ENCODE results near the gene SYNRG.

GRCh38 chr17:37505333-37505732 is 103.9 kb downstream of the SYNRG start:
- TF ChIP-seq NR2C2 (CRISPR knock-in tag; IDR thresholded peaks at IDR 0.05; ENCODE audit: borderline replicate concordance), result no peak
- no peak for TF ChIP-seq ZNF609 (CRISPR knock-in tag; IDR thresholded peaks at IDR 0.05; ENCODE audit: borderline replicate concordance)
- TF ChIP-seq EZH2 (conservative IDR thresholded peaks at IDR 0.05; ENCODE audit: low read depth, low read length), result no peak
- no peak for TF ChIP-seq CBX2 (IDR thresholded peaks at IDR 0.05; ENCODE audit: low read depth, low read length)
- TF ChIP-seq CBX2 (CRISPR knock-in tag; IDR thresholded peaks at IDR 0.05; ENCODE audit: low read depth), result no peak
- no peak for TF ChIP-seq KAT7 (CRISPR knock-in tag; IDR thresholded peaks at IDR 0.05; ENCODE audit: borderline replicate concordance)
- TF ChIP-seq ZSCAN29 (CRISPR knock-in tag; conservative IDR thresholded peaks at IDR 0.05), result no peak
- no peak for TF ChIP-seq ZBTB43 (CRISPR knock-in tag; conservative IDR thresholded peaks at IDR 0.05)
- no peak for TF ChIP-seq CTCF (CRISPR knock-in tag; IDR thresholded peaks at IDR 0.05)
- no peak for TF ChIP-seq ZNF597 (CRISPR knock-in tag; IDR thresholded peaks at IDR 0.05)
- no peak for TF ChIP-seq ERF (CRISPR knock-in tag; IDR thresholded peaks at IDR 0.05)

Measured in HepG2 (cell line).